Mesenchymal stem cell (in vitro differentiated cells and primary cell): Measurements from ENCODE around the gene FGF3.

Experiments used
- DNase-seq: peaks from one replicate; pipeline ENCODE4 v3.0.0-alpha.2; 2013
- H2AFZ ChIP-seq: one replicate; pipeline ENCODE4 v1.6.1; 2013; ENCODE audit warnings: low read depth, mild to moderate bottlenecking, control low read depth, inconsistent platforms, low read length, moderate library complexity
- H2AK5ac ChIP-seq: 2 replicates; pipeline ENCODE4 v1.6.1; 2013; ENCODE audit warnings: low read length, moderate library complexity, mild to moderate bottlenecking, inconsistent platforms; ENCODE audit not compliant: severe bottlenecking
- H2BK120ac ChIP-seq: one replicate; pipeline ENCODE4 v1.6.1; 2013; ENCODE audit warnings: low read depth, mild to moderate bottlenecking, inconsistent platforms, low read length, moderate library complexity
- H2BK12ac ChIP-seq, 2 experiments: one replicate each; pipeline ENCODE4 v1.6.1; 2013; ENCODE audit warnings: inconsistent platforms in 2 of 2, low read length in 2 of 2, mild to moderate bottlenecking in 2 of 2, moderate library complexity in 2 of 2, control low read depth in 1 of 2
- H2BK15ac ChIP-seq: one replicate; pipeline ENCODE4 v1.6.1; 2013; ENCODE audit warnings: mild to moderate bottlenecking, low read depth, inconsistent platforms; ENCODE audit not compliant: poor library complexity, severe bottlenecking
- H2BK5ac ChIP-seq: 2 replicates; pipeline ENCODE4 v1.6.1; 2013; ENCODE audit warnings: low read depth, mild to moderate bottlenecking, low read length, control low read depth, inconsistent platforms; ENCODE audit not compliant: poor library complexity, severe bottlenecking
- H3K14ac ChIP-seq, 2 experiments: one replicate each; pipeline ENCODE4 v1.6.1; 2013; ENCODE audit warnings: inconsistent platforms in 2 of 2, low read length in 2 of 2, control low read depth in 1 of 2, mild to moderate bottlenecking in 1 of 2, moderate library complexity in 1 of 2
- H3K18ac ChIP-seq, 2 experiments: one replicate each; pipeline ENCODE4 v1.6.1; 2013; ENCODE audit warnings: inconsistent platforms in 2 of 2, low read length in 2 of 2, control low read depth in 1 of 2, low read depth in 1 of 2, mild to moderate bottlenecking in 1 of 2
- H3K23ac ChIP-seq, 2 experiments: one replicate each; pipeline ENCODE4 v1.6.1; 2013; ENCODE audit warnings: inconsistent platforms in 2 of 2, low read length in 2 of 2, mild to moderate bottlenecking in 2 of 2, moderate library complexity in 2 of 2, control low read depth in 1 of 2
- H3K27ac ChIP-seq: 2 replicates; pipeline ENCODE4 v1.5.1; 2013; ENCODE audit warnings: mild to moderate bottlenecking, moderate library complexity, low read length, control low read depth, inconsistent platforms; ENCODE audit not compliant: poor library complexity, severe bottlenecking
- H3K27me3 ChIP-seq, 2 experiments: 2 replicates each; pipeline versions ENCODE4 v1.6.1 to v1.7.0; 2013; ENCODE audit warnings: low read length in 2 of 2, mild to moderate bottlenecking in 2 of 2, moderate library complexity in 2 of 2, control low read depth in 1 of 2, inconsistent platforms in 1 of 2; ENCODE audit not compliant: control insufficient read depth in 1 of 2, insufficient read depth in 1 of 2
- H3K36me3 ChIP-seq, 2 experiments: 2 replicates each; pipeline versions ENCODE4 v1.6.1 to v1.7.0; 2013; ENCODE audit warnings: low read length in 2 of 2, control low read depth in 1 of 2, inconsistent platforms in 1 of 2, low read depth in 1 of 2, mild to moderate bottlenecking in 1 of 2; ENCODE audit not compliant: insufficient read depth in 2 of 2, control insufficient read depth in 1 of 2
- H3K4ac ChIP-seq, 2 experiments: one replicate each; pipeline ENCODE4 v1.6.1; 2013; ENCODE audit warnings: inconsistent platforms in 2 of 2, low read length in 2 of 2, mild to moderate bottlenecking in 2 of 2, moderate library complexity in 2 of 2, control low read depth in 1 of 2, low read depth in 1 of 2
- H3K4me1 ChIP-seq: 2 replicates; pipeline ENCODE4 v1.6.1; 2013; ENCODE audit warnings: low read depth, low read length, control low read depth; ENCODE audit not compliant: control insufficient read depth, insufficient read depth
- H3K4me2 ChIP-seq: 2 replicates; pipeline ENCODE4 v1.6.1; 2013; ENCODE audit warnings: low read length, mild to moderate bottlenecking, inconsistent platforms; ENCODE audit not compliant: poor library complexity, severe bottlenecking
- H3K4me3 ChIP-seq, 2 experiments: 2 replicates each; pipeline versions ENCODE4 v1.5.1 to v1.7.0; 2013; ENCODE audit warnings: low read length in 2 of 2, mild to moderate bottlenecking in 2 of 2, control low read depth in 1 of 2, low read depth in 1 of 2; ENCODE audit not compliant: insufficient read depth in 1 of 2
- H3K79me1 ChIP-seq: replicated peaks from 2 replicates; pipeline ENCODE4 v1.6.1; 2013; ENCODE audit warnings: mild to moderate bottlenecking, control low read depth, low read length, inconsistent platforms; ENCODE audit not compliant: poor library complexity, severe bottlenecking
- H3K9ac ChIP-seq: 2 replicates; pipeline ENCODE4 v1.7.0; 2013; ENCODE audit warnings: mild to moderate bottlenecking, low read length, moderate library complexity
- H3K9me3 ChIP-seq: 2 replicates; pipeline ENCODE4 v1.7.0; 2013; ENCODE audit warnings: mild to moderate bottlenecking, low read length; ENCODE audit not compliant: control insufficient read depth
- H4K8ac ChIP-seq: one replicate; pipeline ENCODE4 v1.6.1; 2013; ENCODE audit warnings: inconsistent platforms, mild to moderate bottlenecking, low read length, moderate library complexity
- H4K91ac ChIP-seq: one replicate; pipeline ENCODE4 v1.6.1; 2013; ENCODE audit warnings: mild to moderate bottlenecking, low read length, inconsistent platforms
- WGBS: methylation state at CpG from one replicate; pipeline ENCODE4 v1.1.7; 2013; ENCODE audit warnings: mixed read lengths; 5-methylcytosine and 5-hydroxymethylcytosine counted together

Gene FGF3

DNA sequence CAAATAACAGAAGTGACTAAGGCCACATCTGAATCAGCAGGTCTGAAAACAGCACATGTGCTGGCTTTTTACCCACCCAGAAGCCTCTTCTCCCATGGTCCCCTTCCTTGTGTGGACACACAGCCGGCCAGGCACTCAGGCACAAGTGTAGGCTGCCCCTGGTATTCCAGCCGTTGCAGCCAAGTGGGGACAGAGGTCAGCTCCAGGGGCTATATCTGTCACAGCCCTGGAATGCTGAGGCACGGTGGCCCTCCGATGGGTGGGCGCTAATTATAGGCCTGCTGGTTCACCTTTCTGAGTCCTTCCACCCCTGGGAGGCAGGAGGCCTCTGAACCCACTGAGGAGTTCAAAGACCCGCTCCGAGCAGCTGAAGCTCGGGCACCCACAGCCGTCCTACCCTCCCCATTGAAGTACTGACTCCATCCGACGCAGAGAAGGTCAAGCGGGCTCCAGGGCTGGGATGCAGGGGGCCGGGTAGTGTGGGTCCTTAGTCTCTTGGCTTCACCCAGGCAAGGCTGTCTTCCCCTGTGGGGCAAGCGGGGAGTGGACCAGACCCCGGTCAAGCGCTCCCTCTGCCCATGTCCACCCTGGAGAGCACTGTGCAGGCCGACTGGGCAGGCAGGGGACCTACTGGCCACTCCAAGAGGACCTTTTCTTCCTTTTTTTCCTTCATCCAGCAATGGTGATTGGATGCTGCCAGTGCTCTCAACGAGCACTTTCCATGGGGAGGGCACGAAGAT, 14.3 kb downstream of the FGF3 start:
- no peak overlapping the region for H2AK5ac ChIP-seq
- H3K9me3 ChIP-seq: no peaks in the 10 kb centered on the region
- H2BK5ac ChIP-seq: no peak overlapping the region
- no peak overlapping the region for H3K4me3 ChIP-seq
- H3K9ac ChIP-seq: no peak overlapping the region
- H3K14ac ChIP-seq: no peak overlapping the region
- H2AFZ ChIP-seq: no peak overlapping the region
- H3K27me3 ChIP-seq: peaks cover 50 to 56% of the 10 kb centered on the region in 2 experiments
- H3K36me3 ChIP-seq: no peaks in the 10 kb centered on the region
- H2BK12ac ChIP-seq: no peak overlapping the region
- H3K4me1 ChIP-seq: peaks cover 11% of the 10 kb centered on the region
- no peaks in the 10 kb centered on the region for H3K79me1 ChIP-seq
- H3K27ac ChIP-seq: no peak overlapping the region
- H4K8ac ChIP-seq: no peak overlapping the region
- 79% methylated on average over 19 of the region's 19 CpGs for WGBS
- no peak overlapping the region for H3K4me2 ChIP-seq
- DNase-seq: no peak
- no peak overlapping the region for H3K4ac ChIP-seq
- H4K91ac ChIP-seq: no peak overlapping the region
- peak overlapping the region; percentile 33 for H2BK15ac ChIP-seq
- H2BK120ac ChIP-seq: no peak overlapping the region
- no peak overlapping the region for H3K23ac ChIP-seq
- no peak overlapping the region for H3K18ac ChIP-seq

DNA sequence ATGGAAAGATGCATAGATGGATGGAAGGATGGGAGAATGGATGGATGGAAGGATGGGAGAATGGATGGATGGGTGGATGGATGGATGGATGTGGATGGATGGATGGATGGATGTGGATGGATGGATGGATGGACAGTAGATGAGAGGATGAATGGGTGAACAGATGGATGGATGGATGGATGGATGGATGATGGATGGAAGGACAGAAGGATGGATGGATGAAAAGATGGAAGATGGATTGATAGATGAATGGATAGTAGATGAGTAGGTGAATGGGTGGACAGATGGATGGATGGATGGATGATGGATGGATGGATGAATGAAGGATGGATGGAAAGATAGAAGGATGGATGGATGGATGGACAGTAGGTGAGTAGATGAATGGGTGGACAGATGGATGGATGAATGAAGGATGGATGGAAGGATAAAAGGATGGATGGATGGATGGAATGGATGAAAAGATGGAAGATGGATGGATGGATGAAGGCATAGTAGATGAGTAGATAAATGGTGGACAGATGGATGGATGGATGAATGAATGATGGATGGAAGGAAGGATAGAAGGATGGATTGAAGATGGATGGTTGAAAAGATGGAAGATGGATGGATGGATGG, 15.5 kb downstream of the FGF3 start:
- H3K4me2 ChIP-seq: no peak overlapping the region
- H4K91ac ChIP-seq: no peak overlapping the region
- H2BK12ac ChIP-seq: no peak overlapping the region
- no peak overlapping the region for H3K18ac ChIP-seq
- no peak overlapping the region for H3K14ac ChIP-seq
- H2AK5ac ChIP-seq: no peak overlapping the region
- H2BK5ac ChIP-seq: no peak overlapping the region
- no peaks in the 10 kb centered on the region for H3K36me3 ChIP-seq
- H3K4ac ChIP-seq: no peak overlapping the region
- no peak overlapping the region for H3K23ac ChIP-seq
- no peak overlapping the region for H2BK15ac ChIP-seq
- no peak for DNase-seq
- H3K4me3 ChIP-seq: no peak overlapping the region
- H3K9me3 ChIP-seq: peaks cover 4% of the 10 kb centered on the region
- no peak overlapping the region for H2BK120ac ChIP-seq
- H2AFZ ChIP-seq: no peak overlapping the region
- no peak overlapping the region for H3K27ac ChIP-seq
- peaks cover 38 to 49% of the 10 kb centered on the region in 2 experiments for H3K27me3 ChIP-seq
- H3K79me1 ChIP-seq: no peaks in the 10 kb centered on the region
- H3K9ac ChIP-seq: no peak overlapping the region
- H4K8ac ChIP-seq: no peak overlapping the region
- peaks cover 7% of the 10 kb centered on the region for H3K4me1 ChIP-seq

GRCh38 chr11:69803022-69803421, 16.2 kb downstream of the FGF3 start:
- peaks cover 31 to 44% of the 10 kb centered on the region in 2 experiments for H3K27me3 ChIP-seq
- 77% methylated on average over 2 of the region's 2 CpGs for WGBS
- no peak overlapping the region for H2BK5ac ChIP-seq
- H3K4me3 ChIP-seq: no peak overlapping the region
- H3K4me2 ChIP-seq: no peak overlapping the region
- no peak overlapping the region for H2AFZ ChIP-seq
- no peak overlapping the region for H3K23ac ChIP-seq
- no peak overlapping the region for H3K14ac ChIP-seq
- no peak overlapping the region for H2BK15ac ChIP-seq
- peaks cover 2% of the 10 kb centered on the region for H3K4me1 ChIP-seq
- no peak overlapping the region for H3K27ac ChIP-seq
- no peak overlapping the region for H3K4ac ChIP-seq
- no peaks in the 10 kb centered on the region for H3K36me3 ChIP-seq
- no peak overlapping the region for H3K18ac ChIP-seq
- H4K91ac ChIP-seq: no peak overlapping the region
- DNase-seq: no peak
- H2BK120ac ChIP-seq: no peak overlapping the region
- H3K9ac ChIP-seq: no peak overlapping the region
- no peak overlapping the region for H2AK5ac ChIP-seq
- H4K8ac ChIP-seq: no peak overlapping the region
- H3K79me1 ChIP-seq: no peaks in the 10 kb centered on the region
- H2BK12ac ChIP-seq: no peak overlapping the region
- peaks cover 4% of the 10 kb centered on the region for H3K9me3 ChIP-seq

GRCh38 chr11:69802590-69802989, 16.6 kb downstream of the FGF3 start:
- WGBS: 67% methylated on average over 1 of the region's 1 CpG
- DNase-seq: no peak
- no peak overlapping the region for H2BK15ac ChIP-seq

More at GRCh38 chr11:69802590-69802989, 16.6 kb downstream of the FGF3 start:
- Histone ChIP-seq H4K8ac (no peak overlapping the region), H3K9ac (no peak overlapping the region), H3K4me2 (no peak overlapping the region), H2AK5ac (no peak overlapping the region), H3K4me1 (peaks cover 2% of the 10 kb centered on the region), H3K27ac (no peak overlapping the region), H3K27me3 (peaks cover 32 to 39% of the 10 kb centered on the region in 2 experiments), H3K36me3 (no peaks in the 10 kb centered on the region), H2AFZ (no peak overlapping the region), H2BK5ac (no peak overlapping the region), H3K18ac (no peak overlapping the region), H4K91ac (no peak overlapping the region), H3K23ac (no peak overlapping the region), H3K14ac (no peak overlapping the region), H2BK12ac (no peak overlapping the region), H2BK120ac (no peak overlapping the region), H3K9me3 (peaks cover 4% of the 10 kb centered on the region), H3K79me1 (no peaks in the 10 kb centered on the region), H3K4me3 (no peak overlapping the region), H3K4ac (no peak overlapping the region)
